OCI-LY1 (cell line): Measurements from ENCODE around the gene TRAK1.

ENCODE experiments used
- CTCF ChIP-seq: fragments of 200-600 bp; sonication (generic), shearing (Covaris generic); IDR thresholded peaks from 2 replicates; pipeline ENCODE4 v1.5.1; 2017; ENCODE audit warnings: mild to moderate bottlenecking, antibody characterized with exemption, low read length, moderate library complexity, mixed read lengths
- EZH2 ChIP-seq: fragments of 200-600 bp; sonication (generic), shearing (Covaris generic); IDR thresholded peaks from 2 replicates; pipeline ENCODE4 v1.8.0; 2017; ENCODE audit warnings: borderline replicate concordance, mixed run types, mild to moderate bottlenecking, antibody characterized with exemption, low read length, moderate library complexity, mixed read lengths

GRCh38 chr3:42263354-42264346 is 172.5 kb downstream of the TRAK1 start:
- no peak for TF ChIP-seq CTCF
- no peak for TF ChIP-seq EZH2
